Gastrocnemius medialis (tissue), 4 donors: Measurements from ENCODE around the gene STAC2.

Experiments
- CTCF ChIP-seq, 5 experiments: fragments of 450-650 bp in 3 of 5; fragments of 200-600 bp in 2 of 5; sonication (generic) in 2 of 5; IDR thresholded peaks in 4 of 5; conservative IDR thresholded peaks in 1 of 5; 1 replicate in 4 of 5; 2 replicates in 1 of 5; pipeline ENCODE4 v1.5.1; 2016 to 2019; ENCODE audit warnings: antibody characterized with exemption in 5 of 5, mild to moderate bottlenecking in 3 of 5, moderate library complexity in 3 of 5
- POLR2A ChIP-seq, 2 donors: fragments of 450-650 bp; IDR thresholded peaks; one replicate each; pipeline ENCODE4 v1.6.1; 2017; ENCODE audit warnings: antibody characterized with exemption in 2 of 2, mild to moderate bottlenecking in 2 of 2, moderate library complexity in 2 of 2

GRCh38 chr17:39212195-39212810, 13.4 kb downstream of the STAC2 start:
- no peak for TF ChIP-seq CTCF (IDR thresholded peaks at IDR 0.05 in 4 of 5, conservative IDR thresholded peaks at IDR 0.05 in 1 of 5)
- no peak for TF ChIP-seq POLR2A (IDR thresholded peaks at IDR 0.05)
